ENCODE measurements around the gene OR11H6. TPM values are rescaled to one million over a fixed set of nuclear protein-coding genes. Genes with fewer than 3 reads are reported as not detected.

The OR11H6 gene
- polyA plus RNA-seq, 1 of the 3 experiments (the other 2 are of a cell fraction): not detected

DNA sequence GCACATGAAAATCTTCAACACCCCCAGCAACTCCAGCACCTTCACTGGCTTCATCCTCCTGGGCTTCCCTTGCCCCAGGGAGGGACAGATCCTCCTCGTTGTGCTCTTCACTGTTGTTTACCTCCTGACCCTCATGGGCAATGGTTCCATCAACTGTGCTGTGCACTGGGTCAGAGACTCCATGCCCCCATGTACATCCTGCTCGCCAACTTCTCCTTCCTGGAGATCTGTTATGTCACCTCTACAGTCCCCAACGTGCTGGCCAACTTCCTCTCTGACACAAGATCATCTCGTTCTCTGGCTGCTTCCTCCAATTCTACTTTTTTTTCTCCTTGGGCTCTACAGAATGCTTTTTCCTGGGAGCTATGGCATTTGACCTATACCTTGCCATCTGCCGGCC, 44.3 kb upstream of the OR11H6 start:
- ChIA-PET POLR2A (no interaction called here), CTCF (no interaction called here)
- Histone ChIP-seq H3K4me3 (ENCODE audit: low read depth in 2 of 2, low read length in 1 of 2) (no peak overlapping the region), H3K4me2 (no peak overlapping the region), H3K36me3 (replicated peaks in 1 of 2; ENCODE audit: control insufficient read depth in 1 of 2, insufficient read depth in 2 of 2, low read length in 1 of 2) (no peaks in the 10 kb centered on the region), H4K20me1 (ENCODE audit: insufficient read depth) (no peaks in the 10 kb centered on the region), H2AFZ (ENCODE audit: low read depth) (no peak overlapping the region), H3K27me3 (ENCODE audit: insufficient read depth) (no peaks in the 10 kb centered on the region), H3K27ac (ENCODE audit: low read depth in 2 of 2, low read length in 1 of 2) (no peak overlapping the region), H3F3A (replicated peaks; ENCODE audit: insufficient read depth) (peaks cover 22% of the 10 kb centered on the region), H3K4me1 (ENCODE audit: control insufficient read depth in 1 of 2, insufficient read depth in 2 of 2, low read depth in 1 of 2, low read length in 1 of 2) (no peaks in the 10 kb centered on the region; a peak in 1 of 4 replicates), H3K79me2 (ENCODE audit: insufficient read depth) (no peaks in the 10 kb centered on the region), H3K9me2 (no peaks in the 10 kb centered on the region), H3K9ac (no peak overlapping the region), H3K9me3 (no peaks in the 10 kb centered on the region)
- no peak for TF ChIP-seq CHD2 (IDR thresholded peaks at IDR 0.05; ENCODE audit: low read length, partially characterized antibody)
- TF ChIP-seq FOXJ3 (CRISPR knock-in tag; IDR thresholded peaks at IDR 0.05): no peak
- TF ChIP-seq, protein P1, sequence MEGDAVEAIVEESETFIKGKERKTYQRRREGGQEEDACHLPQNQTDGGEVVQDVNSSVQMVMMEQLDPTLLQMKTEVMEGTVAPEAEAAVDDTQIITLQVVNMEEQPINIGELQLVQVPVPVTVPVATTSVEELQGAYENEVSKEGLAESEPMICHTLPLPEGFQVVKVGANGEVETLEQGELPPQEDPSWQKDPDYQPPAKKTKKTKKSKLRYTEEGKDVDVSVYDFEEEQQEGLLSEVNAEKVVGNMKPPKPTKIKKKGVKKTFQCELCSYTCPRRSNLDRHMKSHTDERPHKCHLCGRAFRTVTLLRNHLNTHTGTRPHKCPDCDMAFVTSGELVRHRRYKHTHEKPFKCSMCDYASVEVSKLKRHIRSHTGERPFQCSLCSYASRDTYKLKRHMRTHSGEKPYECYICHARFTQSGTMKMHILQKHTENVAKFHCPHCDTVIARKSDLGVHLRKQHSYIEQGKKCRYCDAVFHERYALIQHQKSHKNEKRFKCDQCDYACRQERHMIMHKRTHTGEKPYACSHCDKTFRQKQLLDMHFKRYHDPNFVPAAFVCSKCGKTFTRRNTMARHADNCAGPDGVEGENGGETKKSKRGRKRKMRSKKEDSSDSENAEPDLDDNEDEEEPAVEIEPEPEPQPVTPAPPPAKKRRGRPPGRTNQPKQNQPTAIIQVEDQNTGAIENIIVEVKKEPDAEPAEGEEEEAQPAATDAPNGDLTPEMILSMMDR (IDR thresholded peaks at IDR 0.05): no peak
- TF ChIP-seq, protein P2, sequence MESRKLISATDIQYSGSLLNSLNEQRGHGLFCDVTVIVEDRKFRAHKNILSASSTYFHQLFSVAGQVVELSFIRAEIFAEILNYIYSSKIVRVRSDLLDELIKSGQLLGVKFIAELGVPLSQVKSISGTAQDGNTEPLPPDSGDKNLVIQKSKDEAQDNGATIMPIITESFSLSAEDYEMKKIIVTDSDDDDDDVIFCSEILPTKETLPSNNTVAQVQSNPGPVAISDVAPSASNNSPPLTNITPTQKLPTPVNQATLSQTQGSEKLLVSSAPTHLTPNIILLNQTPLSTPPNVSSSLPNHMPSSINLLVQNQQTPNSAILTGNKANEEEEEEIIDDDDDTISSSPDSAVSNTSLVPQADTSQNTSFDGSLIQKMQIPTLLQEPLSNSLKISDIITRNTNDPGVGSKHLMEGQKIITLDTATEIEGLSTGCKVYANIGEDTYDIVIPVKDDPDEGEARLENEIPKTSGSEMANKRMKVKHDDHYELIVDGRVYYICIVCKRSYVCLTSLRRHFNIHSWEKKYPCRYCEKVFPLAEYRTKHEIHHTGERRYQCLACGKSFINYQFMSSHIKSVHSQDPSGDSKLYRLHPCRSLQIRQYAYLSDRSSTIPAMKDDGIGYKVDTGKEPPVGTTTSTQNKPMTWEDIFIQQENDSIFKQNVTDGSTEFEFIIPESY (IDR thresholded peaks at IDR 0.05; ENCODE audit: borderline replicate concordance, low read depth): no peak
- TF ChIP-seq EP300 (IDR thresholded peaks at IDR 0.05; ENCODE audit: borderline replicate concordance in 1 of 2, low read depth in 1 of 2, low read length in 1 of 2): no peak
- no peak for TF ChIP-seq GATA2 (CRISPR knock-in tag; IDR thresholded peaks at IDR 0.05)
- TF ChIP-seq TAF1 (IDR thresholded peaks at IDR 0.05; ENCODE audit: borderline replicate concordance, low read depth, low read length): no peak
- no peak for TF ChIP-seq TEAD4 (IDR thresholded peaks at IDR 0.05; ENCODE audit: borderline replicate concordance, insufficient read depth)
- TF ChIP-seq, protein P3, sequence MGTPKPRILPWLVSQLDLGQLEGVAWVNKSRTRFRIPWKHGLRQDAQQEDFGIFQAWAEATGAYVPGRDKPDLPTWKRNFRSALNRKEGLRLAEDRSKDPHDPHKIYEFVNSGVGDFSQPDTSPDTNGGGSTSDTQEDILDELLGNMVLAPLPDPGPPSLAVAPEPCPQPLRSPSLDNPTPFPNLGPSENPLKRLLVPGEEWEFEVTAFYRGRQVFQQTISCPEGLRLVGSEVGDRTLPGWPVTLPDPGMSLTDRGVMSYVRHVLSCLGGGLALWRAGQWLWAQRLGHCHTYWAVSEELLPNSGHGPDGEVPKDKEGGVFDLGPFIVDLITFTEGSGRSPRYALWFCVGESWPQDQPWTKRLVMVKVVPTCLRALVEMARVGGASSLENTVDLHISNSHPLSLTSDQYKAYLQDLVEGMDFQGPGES (IDR thresholded peaks at IDR 0.05; ENCODE audit: low read depth, low read length): no peak
- no peak for TF ChIP-seq RAD21 (IDR thresholded peaks at IDR 0.05; ENCODE audit: low read length)
- TF ChIP-seq, protein P4, sequence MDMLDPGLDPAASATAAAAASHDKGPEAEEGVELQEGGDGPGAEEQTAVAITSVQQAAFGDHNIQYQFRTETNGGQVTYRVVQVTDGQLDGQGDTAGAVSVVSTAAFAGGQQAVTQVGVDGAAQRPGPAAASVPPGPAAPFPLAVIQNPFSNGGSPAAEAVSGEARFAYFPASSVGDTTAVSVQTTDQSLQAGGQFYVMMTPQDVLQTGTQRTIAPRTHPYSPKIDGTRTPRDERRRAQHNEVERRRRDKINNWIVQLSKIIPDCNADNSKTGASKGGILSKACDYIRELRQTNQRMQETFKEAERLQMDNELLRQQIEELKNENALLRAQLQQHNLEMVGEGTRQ (IDR thresholded peaks at IDR 0.05; ENCODE audit: borderline replicate concordance, low read depth, low read length): no peak
- no peak for TF ChIP-seq FOXM1 (IDR thresholded peaks at IDR 0.05; ENCODE audit: low read depth)
- TF ChIP-seq RXRA (IDR thresholded peaks at IDR 0.05; ENCODE audit: borderline replicate concordance, low read depth): no peak
- no peak for TF ChIP-seq POLR2AphosphoS5 (IDR thresholded peaks at IDR 0.05; ENCODE audit: low read depth, low read length)
- no peak for TF ChIP-seq YY1 (IDR thresholded peaks at IDR 0.05; ENCODE audit: low read depth)
- WGBS (ENCODE audit: low lambda C conversion rate): 27% methylated on average over 5 of the region's 5 CpGs
- no peak for DNase-seq
